ENCODE measurements around the gene FNDC3B. TPM values are rescaled to one million over a fixed set of nuclear protein-coding genes. Genes with fewer than 3 reads are reported as not detected.

The FNDC3B gene
- total RNA-seq, 2 donors from 2014 or later, result 9.2 to 17.1 TPM

DNA sequence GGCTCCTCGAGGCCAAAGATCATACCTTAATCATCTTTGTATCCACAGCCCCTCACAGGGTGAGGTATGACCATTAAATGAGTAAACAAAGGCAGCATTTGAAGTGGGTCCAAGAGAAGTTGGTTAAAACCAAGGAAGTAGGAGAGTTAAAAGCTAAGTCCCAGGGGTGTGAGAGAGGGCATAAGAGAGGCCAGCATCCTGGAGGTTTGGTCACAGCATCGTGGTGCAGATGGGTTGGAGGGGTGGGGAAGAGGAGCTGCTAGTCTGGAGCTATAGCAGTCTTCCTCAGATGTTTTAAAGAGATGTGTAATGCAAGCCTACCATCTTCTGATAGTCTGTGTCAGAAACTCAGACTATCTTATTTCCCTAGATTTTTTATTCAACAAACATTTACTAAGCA is 253.7 kb downstream of the FNDC3B start:
- Mint-ChIP-seq H3K36me3 (no peaks in the 10 kb centered on the region), H3K9me3 (no peaks in the 10 kb centered on the region), H3K27ac (no peak overlapping the region)
- no peak for DNase-seq (ENCODE audit: low spot score in 2 of 2)
- ATAC-seq, result no peak

DNA sequence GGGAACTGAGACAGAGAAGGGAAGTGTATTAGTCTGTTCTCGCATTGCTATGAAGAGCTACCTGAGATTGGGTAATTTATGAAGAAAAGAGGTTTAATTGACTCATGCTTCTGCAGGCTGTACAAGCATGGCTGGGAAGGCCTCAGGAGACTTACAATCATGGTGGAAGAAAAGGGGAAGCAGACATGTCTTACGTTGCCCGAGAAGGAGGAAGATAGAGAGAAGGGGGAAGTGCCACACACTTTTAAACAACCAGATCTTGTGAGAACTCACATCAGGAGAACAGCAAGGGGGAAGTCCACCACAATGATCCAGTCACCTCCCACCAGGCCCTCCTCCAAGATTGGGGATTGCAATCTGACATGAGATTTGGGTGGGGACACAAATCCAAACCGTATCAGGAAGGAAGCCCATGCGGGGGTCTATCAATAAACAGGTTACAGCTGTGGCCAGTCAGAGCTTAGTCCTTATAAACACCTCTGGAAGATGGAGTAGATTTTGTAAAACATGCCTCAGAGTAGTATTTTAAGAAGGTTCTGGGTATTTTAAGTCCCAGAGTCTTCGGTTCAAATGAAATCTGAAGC is 254.9 kb downstream of the FNDC3B start:
- DNase-seq (ENCODE audit: low spot score in 2 of 2) (no peak), ATAC-seq (no peak)
- no peaks in the 10 kb centered on the region for H3K36me3 Mint-ChIP-seq
- H3K9me3 Mint-ChIP-seq, result no peaks in the 10 kb centered on the region
- peak overlapping the region in 1 of 2 donors; percentile 2 for H3K27ac Mint-ChIP-seq

DNA sequence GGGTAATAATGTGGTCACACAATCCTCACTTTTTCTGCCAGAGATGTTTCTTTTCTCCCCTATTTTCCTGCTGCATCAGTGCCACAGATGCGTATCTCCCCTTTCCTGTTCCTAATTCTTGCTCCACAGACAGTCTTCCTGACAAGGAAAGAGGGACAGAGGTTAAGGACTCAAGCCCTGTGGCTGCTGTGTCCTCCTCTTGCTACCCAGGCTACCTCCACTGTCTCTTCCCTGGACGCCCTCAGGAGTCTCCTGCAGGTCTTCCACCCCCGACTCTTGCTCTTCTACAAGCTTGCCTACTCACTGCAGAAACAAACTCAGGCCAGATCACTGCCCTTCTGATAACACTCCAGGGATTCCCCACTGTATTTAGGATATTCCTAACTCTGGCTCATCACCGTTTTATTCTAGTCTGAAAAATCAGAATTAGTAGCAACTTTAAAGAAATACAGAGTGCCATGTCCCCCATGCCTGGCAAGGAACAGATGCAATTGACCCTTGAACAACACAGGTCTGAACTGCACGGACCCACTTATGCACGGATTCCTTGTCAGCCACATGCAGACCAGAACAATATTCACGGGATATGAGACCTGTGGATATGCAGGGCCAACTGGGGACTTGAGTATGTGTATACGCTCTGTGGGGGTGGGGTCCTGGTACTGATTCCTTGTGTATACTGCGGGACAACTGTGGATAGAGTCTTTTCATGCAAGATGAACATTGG is 257.0 kb downstream of the FNDC3B start:
- H3K27ac Mint-ChIP-seq, result no peak overlapping the region
- H3K36me3 Mint-ChIP-seq, result no peaks in the 10 kb centered on the region

DNA sequence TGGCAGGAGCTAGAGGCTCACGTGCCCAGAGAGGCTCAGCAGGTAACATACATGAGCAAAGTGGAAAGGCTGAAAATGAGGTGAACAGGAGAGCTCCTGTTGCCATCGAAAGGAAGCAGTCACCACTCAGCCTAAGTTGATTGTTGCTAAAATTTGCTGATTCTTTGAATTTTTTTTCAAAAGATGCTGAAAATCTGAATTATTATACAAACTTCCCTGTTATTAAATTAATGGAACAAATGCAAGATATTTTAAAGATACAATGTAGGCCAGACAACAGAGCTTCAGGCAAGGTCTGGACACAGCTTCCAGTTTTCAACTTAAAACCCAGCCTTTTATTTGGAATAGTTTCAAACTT is 257.6 kb downstream of the FNDC3B start:
- no peak overlapping the region for H3K27ac Mint-ChIP-seq
- ATAC-seq (no peak), DNase-seq (ENCODE audit: low spot score in 2 of 2) (no peak)
- no peaks in the 10 kb centered on the region for H3K36me3 Mint-ChIP-seq
- no peaks in the 10 kb centered on the region for H3K9me3 Mint-ChIP-seq

More for the DNA sequence above, 257.0 kb downstream of the FNDC3B start:
- DNase-seq (ENCODE audit: low spot score in 2 of 2) (no peak), ATAC-seq (no peak)
- no peaks in the 10 kb centered on the region for H3K9me3 Mint-ChIP-seq

DNA sequence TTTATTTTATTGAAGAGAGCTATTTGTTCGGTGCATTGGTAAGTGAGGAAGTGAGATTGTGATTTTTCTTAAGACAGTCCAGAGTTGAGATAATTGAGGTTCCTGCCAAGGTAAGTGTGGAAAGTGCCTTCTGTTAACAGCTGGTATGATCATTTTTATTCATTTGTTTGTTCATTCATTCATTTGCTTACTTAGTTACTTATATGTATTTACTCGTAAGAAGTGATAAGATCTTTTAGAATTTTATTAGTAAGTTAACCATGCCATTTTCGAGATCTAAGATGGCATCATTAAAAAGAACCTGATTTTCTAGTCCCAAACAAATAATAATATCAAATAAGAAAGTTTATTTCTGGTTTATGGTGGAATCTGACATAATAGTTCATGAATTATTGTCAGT is 258.9 kb downstream of the FNDC3B start:
- Mint-ChIP-seq H3K27ac (no peak overlapping the region), H3K9me3 (no peaks in the 10 kb centered on the region), H3K36me3 (no peaks in the 10 kb centered on the region)
- ATAC-seq (no peak), DNase-seq (ENCODE audit: low spot score in 2 of 2) (no peak)

DNA sequence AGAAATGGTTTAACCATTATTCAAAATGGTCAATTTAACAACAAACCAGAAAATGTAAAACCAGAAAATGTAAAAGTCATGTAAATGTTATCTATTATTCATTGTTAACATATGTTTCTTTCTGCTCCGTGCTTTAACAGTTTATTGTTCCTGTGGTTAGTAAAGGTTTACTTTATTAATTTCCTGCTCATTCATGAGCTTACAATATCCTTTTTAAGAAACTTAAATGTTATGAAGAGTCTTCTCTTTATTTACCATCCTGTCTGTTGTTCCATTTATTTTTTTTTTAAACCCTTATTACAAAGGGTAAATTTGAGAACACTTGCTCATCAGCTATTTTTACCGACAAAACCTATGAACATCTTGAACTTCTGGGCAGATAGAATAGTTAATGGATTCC is 260.8 kb downstream of the FNDC3B start:
- Mint-ChIP-seq H3K36me3 (no peaks in the 10 kb centered on the region), H3K27ac (no peak overlapping the region), H3K9me3 (no peaks in the 10 kb centered on the region)
- ATAC-seq (no peak), DNase-seq (ENCODE audit: low spot score in 2 of 2) (no peak)

DNA sequence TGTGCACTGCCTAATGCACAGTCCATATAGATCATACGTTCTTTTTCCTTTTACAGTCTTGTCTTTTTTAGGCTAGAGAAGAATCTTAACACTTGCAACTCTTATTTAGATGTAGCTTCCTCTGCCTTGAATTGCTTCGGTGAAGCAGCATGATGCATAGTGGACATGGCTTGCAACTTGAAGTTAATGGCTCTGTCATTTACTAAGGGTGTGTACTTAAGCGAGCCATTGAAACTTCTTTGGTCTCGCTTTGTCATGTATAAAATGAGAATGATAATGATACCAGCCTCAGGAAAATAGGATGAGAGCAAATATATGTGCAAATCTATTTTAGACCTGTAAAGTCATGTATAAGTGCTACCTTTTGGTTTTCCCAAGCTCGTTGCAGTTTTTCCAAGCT is 261.5 kb downstream of the FNDC3B start:
- H3K36me3 Mint-ChIP-seq, result no peaks in the 10 kb centered on the region
- no peaks in the 10 kb centered on the region for H3K9me3 Mint-ChIP-seq
- no peak for ATAC-seq
- no peak overlapping the region for H3K27ac Mint-ChIP-seq
- no peak for DNase-seq (ENCODE audit: low spot score in 2 of 2)

DNA sequence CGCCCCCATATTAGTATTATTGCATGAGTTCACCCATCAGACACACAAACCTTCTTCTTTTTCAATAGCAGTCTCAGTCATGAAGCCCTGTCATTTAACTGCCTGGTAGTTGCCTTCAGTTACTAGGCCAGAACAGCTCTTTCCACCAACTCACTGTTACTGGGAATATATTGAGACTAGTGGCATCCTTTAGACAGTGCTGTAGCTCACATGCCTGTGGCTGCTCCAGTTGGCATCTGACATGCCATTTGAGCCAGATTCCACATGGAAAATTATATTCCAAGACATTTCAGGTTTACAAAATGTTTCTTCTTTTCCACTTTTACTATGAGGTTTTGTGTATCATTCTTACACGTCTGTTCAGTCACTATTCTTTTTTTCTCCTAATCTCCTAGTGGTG is 262.8 kb downstream of the FNDC3B start:
- no peak for ATAC-seq
- DNase-seq (ENCODE audit: low spot score in 2 of 2), result no peak
- Mint-ChIP-seq H3K9me3 (no peaks in the 10 kb centered on the region), H3K36me3 (peaks cover 0 to 2% of the 10 kb centered on the region in 2 donors), H3K27ac (no peak overlapping the region)

DNA sequence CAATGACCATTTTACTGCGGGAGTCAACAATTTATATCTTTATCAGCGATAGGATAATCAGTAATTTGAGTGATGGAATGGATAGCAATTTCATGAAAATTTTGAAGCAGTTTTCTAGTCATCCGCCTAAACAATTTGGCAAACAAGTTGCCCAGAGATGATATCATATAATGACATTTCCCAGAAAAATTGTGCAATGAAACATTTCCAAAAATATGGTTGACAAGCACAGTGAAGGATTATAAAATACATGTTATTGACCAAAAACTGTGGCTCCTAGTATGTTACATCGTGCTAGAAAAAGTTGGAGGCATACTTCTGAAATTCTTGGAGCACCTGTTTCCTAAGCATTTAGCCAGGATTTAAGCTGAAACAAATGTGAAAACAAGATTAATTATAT is 263.8 kb downstream of the FNDC3B start:
- ATAC-seq, result no peak
- Mint-ChIP-seq H3K27ac (no peak overlapping the region), H3K9me3 (no peaks in the 10 kb centered on the region), H3K36me3 (peaks cover 0 to 5% of the 10 kb centered on the region in 2 donors)
- no peak for DNase-seq (ENCODE audit: low spot score in 2 of 2)

DNA sequence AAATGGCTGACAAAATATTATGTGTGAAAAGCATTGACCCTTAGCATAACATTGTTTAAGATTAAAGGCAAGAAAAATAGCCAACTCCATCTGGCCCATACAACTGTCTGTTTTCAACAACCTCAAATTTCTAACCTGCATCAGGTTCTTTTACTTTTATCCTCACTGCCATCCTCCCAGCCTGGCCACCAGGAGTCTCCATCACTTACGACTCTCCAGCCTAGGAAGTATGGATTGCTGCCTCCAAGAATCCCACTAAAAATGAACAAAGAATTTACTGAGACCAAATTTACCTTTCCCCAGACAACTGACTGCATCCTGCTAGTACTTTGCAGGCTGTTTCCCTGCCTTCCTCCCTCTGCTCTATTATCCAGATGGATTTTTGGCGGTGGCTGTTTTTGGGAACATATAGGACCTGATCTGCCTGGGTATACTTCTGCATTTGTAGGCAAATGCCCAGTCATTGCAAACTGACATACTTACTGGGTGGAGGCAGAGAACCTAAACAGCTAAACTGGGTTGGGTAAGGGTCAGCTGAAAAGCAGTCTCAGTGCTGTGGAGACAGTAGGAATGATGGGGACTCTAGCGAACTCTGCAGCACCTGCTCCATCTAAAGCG is 264.7 kb downstream of the FNDC3B start:
- no peaks in the 10 kb centered on the region for H3K9me3 Mint-ChIP-seq
- ATAC-seq (no peak), DNase-seq (ENCODE audit: low spot score in 2 of 2) (no peak)
- H3K36me3 Mint-ChIP-seq, result peaks cover 0 to 5% of the 10 kb centered on the region in 2 donors
- H3K27ac Mint-ChIP-seq, result no peak overlapping the region

DNA sequence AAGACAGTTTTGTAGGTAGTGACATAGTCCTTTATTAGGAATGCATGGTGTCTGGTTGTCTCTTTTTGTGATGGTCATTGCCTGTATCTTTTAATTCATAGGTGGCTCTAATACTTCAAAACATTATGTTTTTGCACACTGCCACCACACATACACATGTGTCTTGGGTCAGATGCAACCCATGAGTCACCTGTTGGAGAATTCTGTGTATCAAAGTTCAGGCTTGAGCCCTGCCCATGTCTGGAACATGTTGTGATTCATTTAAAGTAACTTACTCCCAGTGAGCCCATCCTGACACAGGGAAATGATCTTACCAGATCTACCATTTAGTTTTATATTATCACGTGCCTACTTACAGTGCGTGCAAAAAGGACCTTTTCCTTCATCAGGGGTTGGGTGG is 266.2 kb downstream of the FNDC3B start:
- no peaks in the 10 kb centered on the region for H3K9me3 Mint-ChIP-seq
- H3K27ac Mint-ChIP-seq, result no peak overlapping the region
- DNase-seq (ENCODE audit: low spot score in 2 of 2) (no peak), ATAC-seq (no peak)
- peaks cover 0 to 5% of the 10 kb centered on the region in 2 donors for H3K36me3 Mint-ChIP-seq

DNA sequence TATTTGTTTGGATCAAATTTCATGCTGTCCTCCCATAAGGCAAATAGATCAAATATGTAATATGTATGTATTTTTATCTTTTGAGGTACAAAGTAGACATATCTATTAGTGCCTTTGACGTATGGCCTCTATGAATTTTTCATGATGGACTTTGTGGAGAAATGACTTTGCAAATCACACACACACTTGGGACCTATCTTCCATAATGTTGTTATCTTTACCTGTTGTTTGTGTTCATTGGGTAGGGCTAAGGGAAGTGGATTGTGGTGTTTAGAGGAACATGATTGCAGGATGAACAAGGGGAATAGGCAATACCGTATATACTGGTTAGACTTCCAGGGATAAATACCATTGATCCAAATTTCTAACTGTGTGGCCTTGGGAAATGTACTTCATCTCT is 266.6 kb downstream of the FNDC3B start:
- ATAC-seq (no peak), DNase-seq (ENCODE audit: low spot score in 2 of 2) (no peak)
- Mint-ChIP-seq H3K9me3 (no peaks in the 10 kb centered on the region), H3K27ac (no peak overlapping the region), H3K36me3 (peaks cover 0 to 5% of the 10 kb centered on the region in 2 donors)

DNA sequence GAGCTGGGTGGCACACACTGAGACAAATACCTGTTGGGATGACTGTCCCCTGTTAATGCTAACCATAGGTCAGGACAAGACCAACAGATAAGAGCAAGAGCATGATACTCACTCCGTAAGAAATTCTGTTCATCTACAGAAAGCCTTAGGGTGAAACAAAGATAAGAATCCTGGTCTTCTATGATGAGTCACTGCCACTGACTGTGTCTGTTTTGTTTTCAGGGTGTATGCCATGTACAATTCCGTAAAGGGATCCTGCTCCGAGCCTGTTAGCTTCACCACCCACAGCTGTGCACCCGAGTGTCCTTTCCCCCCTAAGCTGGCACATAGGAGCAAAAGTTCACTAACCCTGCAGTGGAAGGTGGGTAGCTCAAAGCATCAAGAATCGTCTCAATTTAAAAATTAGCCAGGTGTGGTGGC is 267.8 kb downstream of the FNDC3B start:
- no peak for ATAC-seq
- no peak overlapping the region for H3K27ac Mint-ChIP-seq
- no peaks in the 10 kb centered on the region for H3K9me3 Mint-ChIP-seq
- H3K36me3 Mint-ChIP-seq, result peaks cover 0 to 5% of the 10 kb centered on the region in 2 donors
- DNase-seq (ENCODE audit: low spot score in 2 of 2), result no peak

DNA sequence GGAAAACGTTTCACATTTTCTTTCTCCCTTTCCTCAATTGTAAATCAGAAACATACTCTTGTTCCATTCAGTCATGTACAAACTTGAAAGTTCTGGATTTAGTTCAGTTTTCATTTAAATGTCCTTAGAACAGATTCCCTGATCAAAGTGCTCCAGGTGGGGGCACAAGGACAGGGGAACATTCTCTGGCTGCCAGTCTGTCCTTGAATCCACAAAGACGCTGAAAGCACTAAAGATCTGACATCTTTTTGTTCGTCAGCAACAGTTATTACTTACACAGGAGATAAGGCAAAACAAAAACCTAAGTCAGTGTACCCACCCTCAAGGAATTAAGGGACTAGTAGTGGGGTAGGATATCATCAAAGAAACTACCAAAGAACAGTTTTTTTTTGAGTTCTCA is 269.7 kb downstream of the FNDC3B start:
- ATAC-seq (no peak), DNase-seq (ENCODE audit: low spot score in 2 of 2) (no peak)
- Mint-ChIP-seq H3K36me3 (peaks cover 0 to 5% of the 10 kb centered on the region in 2 donors), H3K9me3 (no peaks in the 10 kb centered on the region), H3K27ac (no peak overlapping the region)

DNA sequence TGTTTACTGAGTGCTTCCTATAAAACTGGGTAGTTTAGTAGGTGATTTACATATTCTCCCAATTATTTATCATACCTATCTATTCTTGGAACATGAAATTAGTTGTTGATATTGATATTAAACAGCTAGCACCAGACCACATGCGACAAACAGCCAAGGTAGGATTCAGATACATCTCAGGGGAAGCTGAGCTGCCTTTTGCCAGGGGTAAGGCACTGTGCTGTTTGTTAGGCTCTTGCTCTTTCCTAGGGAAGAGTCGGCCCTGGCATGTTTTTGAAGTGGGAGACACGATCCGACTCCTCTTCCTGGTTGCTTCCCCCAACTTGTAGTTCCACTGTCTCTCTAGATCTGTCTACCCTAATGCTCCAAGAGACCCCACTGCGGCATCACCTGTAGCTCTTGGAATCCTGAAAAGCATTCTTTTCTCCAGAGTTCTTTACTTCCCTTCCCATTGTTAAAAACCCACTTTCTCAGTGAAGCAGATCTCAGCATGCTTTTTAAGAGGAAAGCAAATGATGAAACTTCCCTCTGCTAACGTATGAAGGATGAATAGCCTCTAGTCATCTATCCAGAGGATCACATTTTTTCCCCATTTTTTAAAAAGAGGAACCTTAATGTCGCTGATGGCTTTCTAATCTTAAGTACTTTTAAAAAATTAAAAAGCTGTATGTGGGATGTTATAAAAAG is 270.5 kb downstream of the FNDC3B start:
- Mint-ChIP-seq H3K27ac (peak overlapping the region in 1 of 2 donors; percentile 47), H3K9me3 (no peaks in the 10 kb centered on the region), H3K36me3 (peaks cover 0 to 5% of the 10 kb centered on the region in 2 donors)
- DNase-seq (ENCODE audit: low spot score in 2 of 2) (no peak), ATAC-seq (no peak)

DNA sequence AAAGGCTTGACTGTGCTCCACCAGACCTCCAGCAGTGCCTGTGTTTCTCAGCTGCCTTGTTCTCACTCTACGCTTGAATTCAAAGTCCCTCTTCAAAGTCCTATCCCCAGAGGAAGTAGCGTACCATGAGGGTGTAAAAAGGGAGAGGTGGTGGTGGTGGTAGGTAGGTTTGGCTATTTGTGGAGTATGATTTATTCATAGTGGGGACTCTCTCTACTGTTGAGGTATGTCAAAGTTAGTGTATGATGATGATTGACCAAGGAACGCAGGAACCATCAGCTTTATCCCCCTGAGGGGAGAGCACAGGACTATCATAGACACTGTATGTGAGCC is 271.0 kb downstream of the FNDC3B start:
- H3K36me3 Mint-ChIP-seq, result peaks cover 0 to 5% of the 10 kb centered on the region in 2 donors
- H3K9me3 Mint-ChIP-seq, result no peaks in the 10 kb centered on the region
- DNase-seq (ENCODE audit: low spot score in 2 of 2) (no peak), ATAC-seq (no peak)
- no peak overlapping the region for H3K27ac Mint-ChIP-seq

DNA sequence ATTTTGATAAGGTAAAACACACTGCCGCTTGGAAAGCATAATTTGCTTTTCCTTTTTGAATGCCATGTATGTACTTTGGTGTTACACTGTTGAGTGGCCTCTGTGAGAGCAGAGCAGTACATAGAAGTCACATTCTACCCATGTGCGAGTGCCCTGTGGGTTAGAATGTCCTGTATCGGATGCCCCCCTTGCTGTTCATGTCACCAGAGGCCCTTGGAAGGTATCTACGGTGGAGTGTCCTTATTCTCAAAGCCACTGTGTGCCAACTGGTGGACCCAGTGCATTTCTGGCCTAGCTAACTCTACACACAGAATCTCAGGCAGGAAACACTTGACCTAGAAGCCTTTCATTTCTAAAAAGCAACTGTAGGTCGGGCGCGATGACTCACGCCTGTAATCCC is 271.8 kb downstream of the FNDC3B start:
- H3K9me3 Mint-ChIP-seq, result no peaks in the 10 kb centered on the region
- peaks cover 0 to 5% of the 10 kb centered on the region in 2 donors for H3K36me3 Mint-ChIP-seq
- DNase-seq (ENCODE audit: low spot score in 2 of 2) (no peak), ATAC-seq (no peak)
- peak overlapping the region in 1 of 2 donors; percentile 16 for H3K27ac Mint-ChIP-seq

All from activated naive CD4-positive, alpha-beta T cell treated with anti-CD3 and anti-CD28 coated beads, Interleukin-2, amount 50 U/mL, for 72 hours (primary cell).